ENCODE data around the gene FBXO5. TPM values are rescaled to one million over a fixed set of nuclear protein-coding genes. Genes with fewer than 3 reads are reported as not detected.
"Not testable (repeated sequence)": the region's sequence is repeated elsewhere in the genome, so short reads cannot be mapped to it uniquely, and the experiment has no call there.

FBXO5 gene
- total RNA-seq, 1 donor from 2014 or later, result 9.4 TPM

DNA sequence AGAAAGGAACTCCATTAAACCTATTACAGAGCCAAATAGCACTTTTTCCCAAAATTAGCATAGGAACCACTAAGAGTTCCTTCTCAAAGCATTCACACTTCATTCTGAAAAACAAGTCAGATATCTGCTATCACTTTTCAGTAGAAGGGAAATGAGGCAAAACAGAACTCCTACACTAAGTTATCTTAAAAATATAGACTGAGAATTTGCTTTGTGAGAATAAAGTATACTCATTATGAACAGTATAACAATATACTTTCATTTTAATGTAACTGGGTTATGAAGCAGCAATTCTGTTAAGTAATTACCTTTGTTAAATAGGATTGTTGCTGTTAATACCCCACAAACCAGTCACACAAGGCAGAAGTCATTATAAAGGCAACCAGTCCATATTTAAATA, 11.0 kb upstream of the FBXO5 start:
- TF ChIP-seq, protein P1, sequence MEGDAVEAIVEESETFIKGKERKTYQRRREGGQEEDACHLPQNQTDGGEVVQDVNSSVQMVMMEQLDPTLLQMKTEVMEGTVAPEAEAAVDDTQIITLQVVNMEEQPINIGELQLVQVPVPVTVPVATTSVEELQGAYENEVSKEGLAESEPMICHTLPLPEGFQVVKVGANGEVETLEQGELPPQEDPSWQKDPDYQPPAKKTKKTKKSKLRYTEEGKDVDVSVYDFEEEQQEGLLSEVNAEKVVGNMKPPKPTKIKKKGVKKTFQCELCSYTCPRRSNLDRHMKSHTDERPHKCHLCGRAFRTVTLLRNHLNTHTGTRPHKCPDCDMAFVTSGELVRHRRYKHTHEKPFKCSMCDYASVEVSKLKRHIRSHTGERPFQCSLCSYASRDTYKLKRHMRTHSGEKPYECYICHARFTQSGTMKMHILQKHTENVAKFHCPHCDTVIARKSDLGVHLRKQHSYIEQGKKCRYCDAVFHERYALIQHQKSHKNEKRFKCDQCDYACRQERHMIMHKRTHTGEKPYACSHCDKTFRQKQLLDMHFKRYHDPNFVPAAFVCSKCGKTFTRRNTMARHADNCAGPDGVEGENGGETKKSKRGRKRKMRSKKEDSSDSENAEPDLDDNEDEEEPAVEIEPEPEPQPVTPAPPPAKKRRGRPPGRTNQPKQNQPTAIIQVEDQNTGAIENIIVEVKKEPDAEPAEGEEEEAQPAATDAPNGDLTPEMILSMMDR (IDR thresholded peaks at IDR 0.05; ENCODE audit: unreplicated experiment), result no peak
- Mint-ChIP-seq H3K27ac (ENCODE audit: unreplicated experiment) (no peak overlapping the region), H3K9me3 (ENCODE audit: unreplicated experiment) (no peaks in the 10 kb centered on the region)

DNA sequence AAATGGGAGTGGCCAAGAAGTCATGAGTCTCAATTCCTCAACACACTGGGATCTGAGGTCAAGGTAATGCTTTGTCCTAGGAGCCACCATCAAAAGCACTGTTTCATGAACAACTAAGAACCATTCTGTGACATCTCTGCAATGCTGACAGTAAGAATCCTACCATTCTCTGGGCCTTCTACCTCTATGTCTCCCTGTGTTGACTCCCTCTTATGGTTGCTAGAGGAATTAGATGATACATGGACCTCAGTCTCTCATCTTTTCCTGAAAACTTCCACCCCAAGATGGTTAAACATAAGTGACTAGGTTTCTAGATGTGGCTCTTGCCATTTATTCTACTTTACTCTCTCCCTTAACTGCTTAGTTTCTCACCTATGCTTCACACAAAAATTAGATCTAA, 10.6 kb upstream of the FBXO5 start:
- H3K27ac Mint-ChIP-seq (ENCODE audit: unreplicated experiment), result no peak overlapping the region
- peaks cover 8% of the 10 kb centered on the region for H3K4me1 Mint-ChIP-seq (ENCODE audit: unreplicated experiment)
- H3K36me3 Mint-ChIP-seq (ENCODE audit: low read depth, unreplicated experiment), result peaks cover 23% of the 10 kb centered on the region
- H3K9me3 Mint-ChIP-seq (ENCODE audit: unreplicated experiment), result no peaks in the 10 kb centered on the region
- TF ChIP-seq, protein P1 (IDR thresholded peaks at IDR 0.05; ENCODE audit: unreplicated experiment), result no peak
- DNase-seq (ENCODE audit: low spot score), result no peak
- no peak overlapping the region for H3K4me3 Mint-ChIP-seq (ENCODE audit: unreplicated experiment)
- H3K27me3 Mint-ChIP-seq (ENCODE audit: unreplicated experiment), result no peaks in the 10 kb centered on the region

More for the DNA sequence above, 11.0 kb upstream of the FBXO5 start:
- Mint-ChIP-seq H3K27me3 (ENCODE audit: unreplicated experiment) (no peaks in the 10 kb centered on the region), H3K4me3 (ENCODE audit: unreplicated experiment) (no peak overlapping the region), H3K36me3 (ENCODE audit: low read depth, unreplicated experiment) (peaks cover 23% of the 10 kb centered on the region), H3K4me1 (ENCODE audit: unreplicated experiment) (peaks cover 8% of the 10 kb centered on the region)
- no peak for DNase-seq (ENCODE audit: low spot score)

DNA sequence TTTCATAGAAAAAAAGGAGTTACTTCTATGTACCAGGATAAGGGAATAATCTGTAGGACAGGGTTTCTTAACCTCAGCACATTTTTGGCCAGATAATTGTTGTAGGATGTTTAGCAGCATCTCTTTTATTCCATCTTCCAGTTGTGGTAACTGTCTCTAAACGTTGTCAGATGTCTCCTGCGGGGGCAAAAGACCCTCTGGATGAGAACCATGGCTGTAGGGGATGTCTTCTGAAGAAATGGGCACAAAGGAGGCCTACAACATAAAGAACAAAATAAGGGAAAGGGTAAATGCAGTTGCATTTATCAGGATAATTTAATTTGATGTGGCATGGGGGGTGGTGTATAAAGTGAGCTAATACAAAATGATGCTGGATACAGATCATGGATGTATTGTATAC, 4.1 kb upstream of the FBXO5 start:
- Mint-ChIP-seq H3K27me3 (ENCODE audit: unreplicated experiment) (no peaks in the 10 kb centered on the region), H3K36me3 (ENCODE audit: low read depth, unreplicated experiment) (peaks cover 7% of the 10 kb centered on the region), H3K4me1 (ENCODE audit: unreplicated experiment) (peaks cover 12% of the 10 kb centered on the region), H3K4me3 (ENCODE audit: unreplicated experiment) (no peak overlapping the region), H3K9me3 (ENCODE audit: unreplicated experiment) (no peaks in the 10 kb centered on the region), H3K27ac (ENCODE audit: unreplicated experiment) (no peak overlapping the region)
- TF ChIP-seq, protein P1 (IDR thresholded peaks at IDR 0.05; ENCODE audit: unreplicated experiment), result no peak
- no peak for DNase-seq (ENCODE audit: low spot score)

- H3K4me1 Mint-ChIP-seq (ENCODE audit: unreplicated experiment), result peaks cover 21% of the 10 kb centered on the region
- not testable (repeated sequence) for DNase-seq (ENCODE audit: low spot score); H3K36me3 Mint-ChIP-seq (ENCODE audit: low read depth, unreplicated experiment); H3K27ac Mint-ChIP-seq (ENCODE audit: unreplicated experiment); H3K9me3 Mint-ChIP-seq (ENCODE audit: unreplicated experiment); H3K27me3 Mint-ChIP-seq (ENCODE audit: unreplicated experiment)
- peak overlapping the region; percentile 57 for H3K4me3 Mint-ChIP-seq (ENCODE audit: unreplicated experiment)
These were observed 2.5 kb upstream of the FBXO5 start for GRCh38 chr6:152985300-152985699.

DNA sequence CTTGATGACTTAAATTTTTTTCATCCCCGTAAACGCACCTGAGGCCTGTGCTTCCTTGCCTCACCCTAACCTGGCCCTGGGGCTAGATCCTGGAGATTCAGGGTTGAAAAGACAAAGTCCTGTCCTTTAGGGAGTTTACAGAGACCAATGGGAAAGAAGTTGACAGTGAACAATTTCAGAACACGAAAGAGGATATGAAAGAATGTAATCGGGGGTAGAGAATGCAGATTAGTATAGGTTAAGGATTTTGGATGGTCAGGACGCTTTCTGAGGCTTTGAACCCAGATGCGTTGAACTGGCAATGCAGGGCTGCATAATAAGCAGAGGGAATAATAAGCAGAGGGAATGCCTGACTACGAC, 1.7 kb upstream of the FBXO5 start:
- peaks cover 4% of the 10 kb centered on the region for H3K36me3 Mint-ChIP-seq (ENCODE audit: low read depth, unreplicated experiment)
- H3K4me1 Mint-ChIP-seq (ENCODE audit: unreplicated experiment), result peaks cover 25% of the 10 kb centered on the region
- H3K27ac Mint-ChIP-seq (ENCODE audit: unreplicated experiment), result peak overlapping the region; percentile 64
- H3K9me3 Mint-ChIP-seq (ENCODE audit: unreplicated experiment), result no peaks in the 10 kb centered on the region
- TF ChIP-seq, protein P1 (IDR thresholded peaks at IDR 0.05; ENCODE audit: unreplicated experiment), result no peak
- no peak for DNase-seq (ENCODE audit: low spot score)
- H3K27me3 Mint-ChIP-seq (ENCODE audit: unreplicated experiment), result peaks cover 3% of the 10 kb centered on the region
- peak overlapping the region; percentile 99 for H3K4me3 Mint-ChIP-seq (ENCODE audit: unreplicated experiment)
